Measurements from ENCODE around the gene UPK1A. TPM values are rescaled to one million over a fixed set of nuclear protein-coding genes. Genes with fewer than 3 reads are reported as not detected.
A peak's percentile ranks its signal among the peaks of the same experiment; 100 is the strongest.

The UPK1A gene
- total RNA-seq, 1 experiment from 2014 or later: 1.6 TPM

- TF ChIP-seq, protein P1, sequence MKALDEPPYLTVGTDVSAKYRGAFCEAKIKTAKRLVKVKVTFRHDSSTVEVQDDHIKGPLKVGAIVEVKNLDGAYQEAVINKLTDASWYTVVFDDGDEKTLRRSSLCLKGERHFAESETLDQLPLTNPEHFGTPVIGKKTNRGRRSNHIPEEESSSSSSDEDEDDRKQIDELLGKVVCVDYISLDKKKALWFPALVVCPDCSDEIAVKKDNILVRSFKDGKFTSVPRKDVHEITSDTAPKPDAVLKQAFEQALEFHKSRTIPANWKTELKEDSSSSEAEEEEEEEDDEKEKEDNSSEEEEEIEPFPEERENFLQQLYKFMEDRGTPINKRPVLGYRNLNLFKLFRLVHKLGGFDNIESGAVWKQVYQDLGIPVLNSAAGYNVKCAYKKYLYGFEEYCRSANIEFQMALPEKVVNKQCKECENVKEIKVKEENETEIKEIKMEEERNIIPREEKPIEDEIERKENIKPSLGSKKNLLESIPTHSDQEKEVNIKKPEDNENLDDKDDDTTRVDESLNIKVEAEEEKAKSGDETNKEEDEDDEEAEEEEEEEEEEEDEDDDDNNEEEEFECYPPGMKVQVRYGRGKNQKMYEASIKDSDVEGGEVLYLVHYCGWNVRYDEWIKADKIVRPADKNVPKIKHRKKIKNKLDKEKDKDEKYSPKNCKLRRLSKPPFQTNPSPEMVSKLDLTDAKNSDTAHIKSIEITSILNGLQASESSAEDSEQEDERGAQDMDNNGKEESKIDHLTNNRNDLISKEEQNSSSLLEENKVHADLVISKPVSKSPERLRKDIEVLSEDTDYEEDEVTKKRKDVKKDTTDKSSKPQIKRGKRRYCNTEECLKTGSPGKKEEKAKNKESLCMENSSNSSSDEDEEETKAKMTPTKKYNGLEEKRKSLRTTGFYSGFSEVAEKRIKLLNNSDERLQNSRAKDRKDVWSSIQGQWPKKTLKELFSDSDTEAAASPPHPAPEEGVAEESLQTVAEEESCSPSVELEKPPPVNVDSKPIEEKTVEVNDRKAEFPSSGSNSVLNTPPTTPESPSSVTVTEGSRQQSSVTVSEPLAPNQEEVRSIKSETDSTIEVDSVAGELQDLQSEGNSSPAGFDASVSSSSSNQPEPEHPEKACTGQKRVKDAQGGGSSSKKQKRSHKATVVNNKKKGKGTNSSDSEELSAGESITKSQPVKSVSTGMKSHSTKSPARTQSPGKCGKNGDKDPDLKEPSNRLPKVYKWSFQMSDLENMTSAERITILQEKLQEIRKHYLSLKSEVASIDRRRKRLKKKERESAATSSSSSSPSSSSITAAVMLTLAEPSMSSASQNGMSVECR (CRISPR knock-in tag; IDR thresholded peaks at IDR 0.05; ENCODE audit: borderline replicate concordance): 0 out of 2 replicates have a peak, but pooled peaks have one; percentile 25
- TF ChIP-seq NFE2L1 (CRISPR knock-in tag; IDR thresholded peaks at IDR 0.05): no peak
- TF ChIP-seq, protein P2, sequence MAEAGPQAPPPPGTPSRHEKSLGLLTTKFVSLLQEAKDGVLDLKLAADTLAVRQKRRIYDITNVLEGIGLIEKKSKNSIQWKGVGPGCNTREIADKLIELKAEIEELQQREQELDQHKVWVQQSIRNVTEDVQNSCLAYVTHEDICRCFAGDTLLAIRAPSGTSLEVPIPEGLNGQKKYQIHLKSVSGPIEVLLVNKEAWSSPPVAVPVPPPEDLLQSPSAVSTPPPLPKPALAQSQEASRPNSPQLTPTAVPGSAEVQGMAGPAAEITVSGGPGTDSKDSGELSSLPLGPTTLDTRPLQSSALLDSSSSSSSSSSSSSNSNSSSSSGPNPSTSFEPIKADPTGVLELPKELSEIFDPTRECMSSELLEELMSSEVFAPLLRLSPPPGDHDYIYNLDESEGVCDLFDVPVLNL (CRISPR knock-in tag; IDR thresholded peaks at IDR 0.05; ENCODE audit: borderline replicate concordance, low read depth): no peak
- TF ChIP-seq, protein P3, sequence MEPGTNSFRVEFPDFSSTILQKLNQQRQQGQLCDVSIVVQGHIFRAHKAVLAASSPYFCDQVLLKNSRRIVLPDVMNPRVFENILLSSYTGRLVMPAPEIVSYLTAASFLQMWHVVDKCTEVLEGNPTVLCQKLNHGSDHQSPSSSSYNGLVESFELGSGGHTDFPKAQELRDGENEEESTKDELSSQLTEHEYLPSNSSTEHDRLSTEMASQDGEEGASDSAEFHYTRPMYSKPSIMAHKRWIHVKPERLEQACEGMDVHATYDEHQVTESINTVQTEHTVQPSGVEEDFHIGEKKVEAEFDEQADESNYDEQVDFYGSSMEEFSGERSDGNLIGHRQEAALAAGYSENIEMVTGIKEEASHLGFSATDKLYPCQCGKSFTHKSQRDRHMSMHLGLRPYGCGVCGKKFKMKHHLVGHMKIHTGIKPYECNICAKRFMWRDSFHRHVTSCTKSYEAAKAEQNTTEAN (CRISPR knock-in tag; IDR thresholded peaks at IDR 0.05): no peak
- TF ChIP-seq SMAD3 (CRISPR knock-in tag; IDR thresholded peaks at IDR 0.05; ENCODE audit: borderline replicate concordance): no peak
- Mint-ChIP-seq H3K27ac (no peak overlapping the region), H3K4me3 (peak overlapping the region; percentile 79), H3K9me3 (no peaks in the 10 kb centered on the region), H3K36me3 (peaks cover 14% of the 10 kb centered on the region), H3K4me1 (peaks cover 32% of the 10 kb centered on the region), H3K27me3 (ENCODE audit: low read depth) (no peaks in the 10 kb centered on the region)
- ATAC-seq: no peak
- peak; percentile 26 for DNase-seq (ENCODE audit: low spot score)
- ChIA-PET CTCF (interaction anchor here (1.0 to 1.7 kb wide), 5 partner anchors 16 to 102 kb away, joined by 3 to 7 read pairs (median 4); partner anchors contain the start of gene LIN37), POLR2A (interaction anchor here (0.5 to 1.4 kb wide), 3 partner anchors 22 to 450 kb away, joined by 3 to 9 read pairs (median 3); partner anchors contain the start of genes PSENEN and U2AF1L4)
Observed at GRCh38 chr19:35718345-35719041, 52.2 kb downstream of the UPK1A start.

GRCh38 chr19:35719402-35720162 lies 53.3 kb downstream of the UPK1A start:
- no peak for DNase-seq (ENCODE audit: low spot score)
- H3K27me3 Mint-ChIP-seq (ENCODE audit: low read depth): no peaks in the 10 kb centered on the region
- TF ChIP-seq EMX1 (CRISPR knock-in tag; IDR thresholded peaks at IDR 0.05): no peak
- no peak for TF ChIP-seq ZNF219 (CRISPR knock-in tag; IDR thresholded peaks at IDR 0.05; ENCODE audit: borderline replicate concordance)
- TF ChIP-seq ATF3 (CRISPR knock-in tag; conservative IDR thresholded peaks at IDR 0.05): no peak
- TF ChIP-seq ATF6 (CRISPR knock-in tag; IDR thresholded peaks at IDR 0.05): no peak
- no peak for TF ChIP-seq ESRRA (CRISPR knock-in tag; IDR thresholded peaks at IDR 0.05; ENCODE audit: borderline replicate concordance)
- TF ChIP-seq, protein P4, sequence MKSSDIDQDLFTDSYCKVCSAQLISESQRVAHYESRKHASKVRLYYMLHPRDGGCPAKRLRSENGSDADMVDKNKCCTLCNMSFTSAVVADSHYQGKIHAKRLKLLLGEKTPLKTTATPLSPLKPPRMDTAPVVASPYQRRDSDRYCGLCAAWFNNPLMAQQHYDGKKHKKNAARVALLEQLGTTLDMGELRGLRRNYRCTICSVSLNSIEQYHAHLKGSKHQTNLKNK (CRISPR knock-in tag; IDR thresholded peaks at IDR 0.05): no peak
- no peak for TF ChIP-seq NFYB (CRISPR knock-in tag; conservative IDR thresholded peaks at IDR 0.05; ENCODE audit: low read depth)
- no peak for TF ChIP-seq ZNF671 (CRISPR knock-in tag; IDR thresholded peaks at IDR 0.05)
- TF ChIP-seq ZNF317 (CRISPR knock-in tag; IDR thresholded peaks at IDR 0.05; ENCODE audit: borderline replicate concordance, low read depth): no peak

More at GRCh38 chr19:35719402-35720162, 53.3 kb downstream of the UPK1A start:
- Mint-ChIP-seq H3K36me3 (peaks cover 23% of the 10 kb centered on the region), H3K9me3 (no peaks in the 10 kb centered on the region), H3K4me3 (peak overlapping the region; percentile 79), H3K27ac (peak overlapping the region; percentile 85), H3K4me1 (peaks cover 21% of the 10 kb centered on the region)
- ATAC-seq: no peak
- POLR2A ChIA-PET: no interaction called here
- CTCF ChIA-PET: interaction anchor here (1.0 to 1.7 kb wide), 4 partner anchors 17 to 101 kb away, joined by 3 to 7 read pairs (median 4); no protein-coding TSS in a partner anchor
